H1 (cell line): ENCODE measurements around the gene MARS1. TPM values are rescaled to one million over a fixed set of nuclear protein-coding genes. Genes with fewer than 3 reads are reported as not detected.

ENCODE experiments used
- CTCF ChIA-PET: fragments of 300-600 bp; sonication (Branson Sonifier 250); formaldehyde crosslinking; loops from one replicate; lab custom pipeline; 2021; ENCODE audit not compliant: partially characterized antibody; lab: Charles Lee
- POLR2A ChIA-PET: fragments of 300-600 bp; sonication (Branson Sonifier 250); formaldehyde crosslinking; loops from one replicate; lab custom pipeline; 2021; ENCODE audit warnings: inconsistent platforms; ENCODE audit not compliant: partially characterized antibody; lab: Charles Lee
- DNase-seq, 2 experiments: peaks; one replicate each; pipeline versions ENCODE4 v3.0.0 to v3.0.0-alpha.2; 2010 to 2022; ENCODE audit warnings: low spot score in 2 of 2, low read depth in 1 of 2, mixed read lengths in 1 of 2
- FAIRE-seq: peaks from 2 replicates; lab custom pipeline; 2011; peaks lifted over from hg19 to GRCh38; lab: Jason Lieb, UNC
- H2AFZ ChIP-seq: 2 replicates; pipeline ENCODE4 v1.8.1; 2012; ENCODE audit warnings: low read length, inconsistent platforms
- H2AK5ac ChIP-seq: 2 replicates; pipeline ENCODE4 v1.6.1; 2013; ENCODE audit warnings: low read depth, low read length
- H2BK120ac ChIP-seq: replicated peaks from 2 replicates; pipeline ENCODE3; 2013; ENCODE audit warnings: low read depth, low read length, inconsistent platforms
- H2BK12ac ChIP-seq: 2 replicates; pipeline ENCODE4 v1.6.1; 2013; ENCODE audit warnings: low read depth, low read length
- H2BK15ac ChIP-seq: 2 replicates; pipeline ENCODE4 v1.6.1; 2013; ENCODE audit warnings: low read length
- H2BK20ac ChIP-seq: 2 replicates; pipeline ENCODE4 v1.6.1; 2013; ENCODE audit warnings: low read length
- H2BK5ac ChIP-seq: 2 replicates; pipeline ENCODE4 v1.6.1; 2013; ENCODE audit warnings: low read depth, low read length
- H3K14ac ChIP-seq: 2 replicates; pipeline ENCODE4 v1.6.1; 2013; ENCODE audit warnings: inconsistent platforms; ENCODE audit not compliant: insufficient read length
- H3K18ac ChIP-seq: 2 replicates; pipeline ENCODE4 v1.6.1; 2013; ENCODE audit warnings: low read length; ENCODE audit errors: extremely low read depth
- H3K23ac ChIP-seq: 2 replicates; pipeline ENCODE4 v1.6.1; 2013; ENCODE audit warnings: inconsistent platforms; ENCODE audit not compliant: insufficient read length
- H3K23me2 ChIP-seq: 2 replicates; pipeline ENCODE4 v1.6.1; 2013; ENCODE audit warnings: low read depth, low read length
- H3K27ac ChIP-seq: 2 replicates; pipeline ENCODE4 v1.6.1; 2011; ENCODE audit warnings: low read depth, low read length, inconsistent platforms
- H3K27me3 ChIP-seq, 4 experiments: replicated peaks in 1 of 4; 1 replicate in 1 of 4; 2 replicates in 3 of 4; pipeline versions ENCODE4 v1.6.1 to v1.8.1; 2011 to 2013; ENCODE audit warnings: low read length in 3 of 4, mild to moderate bottlenecking in 3 of 4, inconsistent platforms in 2 of 4, mixed read lengths in 2 of 4, moderate library complexity in 1 of 4; ENCODE audit not compliant: control insufficient read depth in 3 of 4, insufficient read depth in 3 of 4; ENCODE audit errors: extremely low read depth in 1 of 4
- H3K36me3 ChIP-seq, 4 experiments: 2 replicates each; pipeline versions ENCODE4 v1.6.1 to v1.8.1; 2011 to 2013; ENCODE audit warnings: mild to moderate bottlenecking in 4 of 4, low read length in 3 of 4, moderate library complexity in 2 of 4, control low read depth in 1 of 4, inconsistent platforms in 1 of 4; ENCODE audit not compliant: insufficient read depth in 4 of 4, control insufficient read depth in 2 of 4
- H3K4ac ChIP-seq: replicated peaks from 2 replicates; pipeline ENCODE3; 2013; ENCODE audit warnings: low read length, low read depth, mixed read lengths, inconsistent platforms; ENCODE audit not compliant: insufficient read length
- H3K4me1 ChIP-seq, 4 experiments: replicated peaks in 1 of 4; 1 replicate in 1 of 4; 2 replicates in 3 of 4; pipeline versions ENCODE4 v1.6.1 to v1.8.1; 2011 to 2013; ENCODE audit warnings: low read length in 3 of 4, inconsistent platforms in 2 of 4, mixed read lengths in 1 of 4; ENCODE audit not compliant: insufficient read depth in 4 of 4, control insufficient read depth in 3 of 4
- H3K4me2 ChIP-seq, 2 experiments: 2 replicates each; pipeline versions ENCODE4 v1.6.1 to v1.8.1; 2011 to 2013; ENCODE audit warnings: low read depth in 2 of 2, low read length in 2 of 2, control low read depth in 1 of 2, inconsistent platforms in 1 of 2, mild to moderate bottlenecking in 1 of 2; ENCODE audit not compliant: insufficient read depth in 1 of 2
- H3K4me3 ChIP-seq, 4 experiments: fragments of 200-600, 300-600 bp in 1 of 4; sonication (generic), shearing (Covaris generic), sonication (Bioruptor Twin) in 1 of 4; 2 replicates each; pipeline versions ENCODE4 v1.5.1 to v1.8.1; 2011 to 2016; ENCODE audit warnings: low read length in 4 of 4, low read depth in 3 of 4, control low read depth in 2 of 4, inconsistent platforms in 2 of 4, mild to moderate bottlenecking in 2 of 4, mixed read lengths in 1 of 4, moderate library complexity in 1 of 4; ENCODE audit not compliant: insufficient read depth in 2 of 4; ENCODE audit errors: extremely low read depth in 1 of 4
- H3K56ac ChIP-seq: replicated peaks from 2 replicates; pipeline ENCODE3; 2013; ENCODE audit warnings: low read depth, mild to moderate bottlenecking, mixed read lengths, low read length, inconsistent platforms; ENCODE audit not compliant: insufficient read length
- H3K79me1 ChIP-seq: 2 replicates; pipeline ENCODE4 v1.6.1; 2013; ENCODE audit warnings: low read depth, low read length, control low read depth
- H3K79me2 ChIP-seq, 2 experiments: 2 replicates each; pipeline versions ENCODE4 v1.6.1 to v1.8.1; 2012 to 2013; ENCODE audit warnings: low read length in 2 of 2, mild to moderate bottlenecking in 2 of 2, inconsistent platforms in 1 of 2; ENCODE audit not compliant: insufficient read depth in 2 of 2, control insufficient read depth in 1 of 2
- H3K9ac ChIP-seq, 4 experiments: replicated peaks in 1 of 4; 1 replicate in 1 of 4; 2 replicates in 3 of 4; pipeline versions ENCODE4 v1.6.1 to v1.8.1; 2011 to 2013; ENCODE audit warnings: low read depth in 3 of 4, low read length in 3 of 4, control low read depth in 2 of 4, mild to moderate bottlenecking in 2 of 4, moderate library complexity in 2 of 4, inconsistent platforms in 1 of 4; ENCODE audit errors: extremely low read depth in 1 of 4
- H3K9me3 ChIP-seq, 2 experiments: 2 replicates each; pipeline versions ENCODE4 v1.6.1 to v1.8.1; 2012 to 2013; ENCODE audit warnings: mild to moderate bottlenecking in 2 of 2, moderate library complexity in 2 of 2, control low read depth in 1 of 2, inconsistent platforms in 1 of 2, low read depth in 1 of 2, low read length in 1 of 2, mixed read lengths in 1 of 2; ENCODE audit not compliant: insufficient read depth in 2 of 2
- H4K20me1 ChIP-seq, 2 experiments: replicated peaks in 1 of 2; 2 replicates each; pipeline versions ENCODE3 to v1.8.1; 2011 to 2013; ENCODE audit warnings: inconsistent platforms in 2 of 2, low read length in 2 of 2, mild to moderate bottlenecking in 1 of 2; ENCODE audit not compliant: insufficient read depth in 2 of 2, control insufficient read depth in 1 of 2
- H4K5ac ChIP-seq: 2 replicates; pipeline ENCODE4 v1.6.1; 2013; ENCODE audit warnings: low read length, low read depth, mixed read lengths, inconsistent platforms; ENCODE audit not compliant: insufficient read length
- H4K8ac ChIP-seq: 2 replicates; pipeline ENCODE4 v1.8.0; 2013; ENCODE audit warnings: mild to moderate bottlenecking, moderate library complexity, low read length, inconsistent platforms; ENCODE audit not compliant: insufficient read depth; ENCODE audit errors: extremely low read depth
- H4K91ac ChIP-seq: replicated peaks from 2 replicates; pipeline ENCODE3; 2013; ENCODE audit warnings: low read length, mixed read lengths, inconsistent platforms; ENCODE audit not compliant: insufficient read length
- BACH1 ChIP-seq: IDR thresholded peaks from 2 replicates; pipeline ENCODE4 v1.6.1; 2012; ENCODE audit warnings: low read length, improper control_type of control experiment
- CBX8 ChIP-seq: fragments of 300-800, 300-1000 bp; sonication (generic); IDR thresholded peaks from 2 replicates; pipeline ENCODE4 v1.7.1; 2016; ENCODE audit warnings: low read depth, low read length, borderline replicate concordance
- CEBPB ChIP-seq: IDR thresholded peaks from 2 replicates; pipeline ENCODE4 v1.6.1; 2012; ENCODE audit warnings: low read depth, low read length
- WGBS, 2 experiments: shearing (Covaris generic) in 1 of 2; methylation state at CpG; one replicate each; pipeline versions ENCODE4 v1.1.6 to v1.1.7; 2013 to 2015; ENCODE audit warnings: low lambda C conversion rate in 2 of 2, mixed read lengths in 2 of 2, inconsistent platforms in 1 of 2, low coverage in 1 of 2, missing lambda C conversion rate in 1 of 2; ENCODE audit not compliant: insufficient replicate concordance in 2 of 2, insufficient coverage in 1 of 2, insufficient read length in 1 of 2; ENCODE audit errors: extremely low coverage in 1 of 2, missing lambda C conversion rate in 1 of 2; 5-methylcytosine and 5-hydroxymethylcytosine counted together
- polyA plus RNA-seq, 7 experiments: library from polyadenylated mRNA; depleted of rRNA in 3 of 7; stranded (reverse) in 5 of 7; unstranded in 2 of 7; fragments of >200 nt in 5 of 7; fragments of 200-250 nt in 2 of 7; gene quantifications; 1 replicate in 5 of 7; 2 replicates in 1 of 7; 4 replicates in 1 of 7; pipeline versions ENCODE4 v1.2.1 to v1.2.3, GENCODE V29; 2011 to 2013; ENCODE audit warnings: missing spikeins in 2 of 7, mixed read lengths in 2 of 7
- total RNA-seq: library from RNA; stranded (reverse); fragmentation: NEBNext Ultra II Directional; extraction: Animal tissue kit (Norgen Biotek cat#: 25700); gene quantifications from 2 replicates; pipeline ENCODE4 v1.2.1, GENCODE V29; 2021
- TF ChIP-seq, protein P1 (sequence below): IDR thresholded peaks from 2 replicates; pipeline ENCODE4 v1.6.1; 2012; ENCODE audit warnings: inconsistent platforms

The MARS1 gene
- total and polyA plus RNA-seq, 2 of the 8 experiments (the other 6 are each of a cell fraction or from before 2014, with no cell fraction given): 194 to 407 TPM

DNA sequence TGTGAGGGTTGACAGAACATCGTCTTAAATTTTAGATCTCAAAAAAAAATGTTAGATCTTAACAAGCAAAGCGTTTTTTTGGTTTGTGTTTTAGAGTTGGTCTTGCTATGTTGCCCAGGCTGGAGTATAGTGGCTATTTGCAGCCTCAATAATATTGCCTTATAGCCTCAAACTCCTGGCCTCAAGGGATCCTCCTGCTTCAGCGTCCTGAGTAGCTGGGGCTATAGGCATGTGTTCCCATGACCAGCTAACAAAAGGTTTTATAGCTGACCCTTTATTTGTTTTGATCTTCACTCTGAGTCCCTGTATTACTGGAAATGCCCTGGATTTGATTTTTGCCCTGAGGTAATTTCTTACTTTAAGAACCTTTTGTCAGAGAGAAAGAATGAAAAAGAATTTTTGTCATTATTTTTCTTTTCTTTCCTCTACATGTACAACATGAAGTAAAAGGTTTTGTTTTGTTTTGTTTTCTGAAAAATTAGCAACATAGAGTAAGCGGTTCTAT, 48.1 kb upstream of the MARS1 start:
- Histone ChIP-seq H2BK5ac (no peak overlapping the region), H3K79me2 (no peaks in the 10 kb centered on the region), H3K18ac (no peak overlapping the region), H3K4me2 (no peak overlapping the region), H3K23ac (no peak overlapping the region), H2BK120ac (no peak overlapping the region), H2BK15ac (no peak overlapping the region), H3K14ac (no peak overlapping the region), H2BK20ac (no peak overlapping the region), H3K4me3 (no peak overlapping the region), H2BK12ac (no peak overlapping the region), H3K27ac (no peak overlapping the region), H3K4ac (no peak overlapping the region), H3K9ac (no peak overlapping the region), H4K91ac (no peak overlapping the region), H3K4me1 (no peaks in the 10 kb centered on the region), H2AFZ (no peak overlapping the region), H3K27me3 (no peaks in the 10 kb centered on the region), H3K9me3 (peaks cover 0 to 3% of the 10 kb centered on the region in 2 experiments; a peak in 2 of 4 replicates), H4K5ac (no peak overlapping the region), H3K23me2 (no peaks in the 10 kb centered on the region), H2AK5ac (no peak overlapping the region), H4K8ac (no peak overlapping the region), H3K79me1 (no peaks in the 10 kb centered on the region), H3K36me3 (no peaks in the 10 kb centered on the region), H3K56ac (no peak overlapping the region), H4K20me1 (no peaks in the 10 kb centered on the region)
- 83% methylated on average over 4 of the region's 4 CpGs; no CpG with 5 or more reads in 1 of the 2 experiments for WGBS, 2 experiments
- DNase-seq (no peak), FAIRE-seq (no peak)
- CTCF ChIA-PET: interaction anchor here (1.5 to 1.7 kb wide), 2 partner anchors 13 to 15 kb away, joined by 4 to 7 read pairs; partner anchors contain the start of gene INHBE
- POLR2A ChIA-PET: interaction anchor here (0.9 to 1.4 kb wide), 2 partner anchors 10 to 16 kb away, joined by 3 read pairs; partner anchors contain the start of gene INHBE
- TF ChIP-seq BACH1 (no peak), CEBPB (no peak), CBX8 (no peak)
- TF ChIP-seq, protein P1, sequence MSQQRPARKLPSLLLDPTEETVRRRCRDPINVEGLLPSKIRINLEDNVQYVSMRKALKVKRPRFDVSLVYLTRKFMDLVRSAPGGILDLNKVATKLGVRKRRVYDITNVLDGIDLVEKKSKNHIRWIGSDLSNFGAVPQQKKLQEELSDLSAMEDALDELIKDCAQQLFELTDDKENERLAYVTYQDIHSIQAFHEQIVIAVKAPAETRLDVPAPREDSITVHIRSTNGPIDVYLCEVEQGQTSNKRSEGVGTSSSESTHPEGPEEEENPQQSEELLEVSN: no peak
